ENCODE measurements around the gene TACC2.

The TACC2 gene

GRCh38 chr10:122301055-122301810 is 312.3 kb downstream of the TACC2 start:
- no peak overlapping the region for H3K4me3 Mint-ChIP-seq
- peaks cover 10 to 34% of the 10 kb centered on the region in 2 donors for H3K4me1 Mint-ChIP-seq
- DNase-seq (no peak), ATAC-seq (replicated peaks) (peak; percentile 16 to 17)
- peaks cover 10% of the 10 kb centered on the region in 2 donors for H3K9me3 Mint-ChIP-seq
- H3K27ac Mint-ChIP-seq: no peak overlapping the region
- peaks cover 20 to 39% of the 10 kb centered on the region in 2 donors for H3K27me3 Mint-ChIP-seq
- peaks cover 5 to 6% of the 10 kb centered on the region in 2 donors for H3K36me3 Mint-ChIP-seq

- no peak overlapping the region for H3K4me3 Mint-ChIP-seq
- ATAC-seq (replicated peaks) (no peak), DNase-seq (no peak)
- peaks cover 10 to 11% of the 10 kb centered on the region in 2 donors for H3K9me3 Mint-ChIP-seq
- H3K27me3 Mint-ChIP-seq: peaks cover 20 to 37% of the 10 kb centered on the region in 2 donors
- peaks cover 5 to 6% of the 10 kb centered on the region in 2 donors for H3K36me3 Mint-ChIP-seq
- peaks cover 13 to 38% of the 10 kb centered on the region in 2 donors for H3K4me1 Mint-ChIP-seq
- no peak overlapping the region for H3K27ac Mint-ChIP-seq
Measured at GRCh38 chr10:122301811-122302115, 312.8 kb downstream of the TACC2 start.

GRCh38 chr10:122302315-122302714 is 313.4 kb downstream of the TACC2 start:
- peaks cover 5 to 6% of the 10 kb centered on the region in 2 donors for H3K36me3 Mint-ChIP-seq
- no peak for DNase-seq
- H3K27ac Mint-ChIP-seq: no peak overlapping the region
- H3K27me3 Mint-ChIP-seq: peaks cover 17 to 33% of the 10 kb centered on the region in 2 donors
- no peak overlapping the region for H3K4me3 Mint-ChIP-seq
- H3K9me3 Mint-ChIP-seq: peaks cover 10 to 11% of the 10 kb centered on the region in 2 donors
- peaks cover 14 to 43% of the 10 kb centered on the region in 2 donors for H3K4me1 Mint-ChIP-seq
- ATAC-seq (replicated peaks): no peak

- Mint-ChIP-seq H3K36me3 (peaks cover 5 to 8% of the 10 kb centered on the region in 2 donors), H3K9me3 (peaks cover 10 to 11% of the 10 kb centered on the region in 2 donors), H3K27ac (no peak overlapping the region), H3K4me1 (peaks cover 23 to 55% of the 10 kb centered on the region in 2 donors), H3K4me3 (no peak overlapping the region), H3K27me3 (peaks cover 13 to 28% of the 10 kb centered on the region in 2 donors)
- no peak for ATAC-seq (replicated peaks)
- no peak for DNase-seq
Measured at GRCh38 chr10:122303271-122304053, 314.5 kb downstream of the TACC2 start.

All from stimulated activated naive B cell treated with anti-CD40 and anti-IgM and Interleukin-4, amounts not matched to agents 10 μg/mL and 1 μg/mL and 100 μg/mL, for 72 hours (primary cell).